SK-N-SH treated with all-trans-retinoic acid at 6 μM for 48 hours (cell line): Measurements from ENCODE around the gene NETO1.

Experiments used
- ARNTL ChIP-seq: fragments of 450-650 bp; formaldehyde crosslinking; IDR thresholded peaks from 2 replicates; pipeline ENCODE4 v1.5.0; 2020; ENCODE audit warnings: low read depth, mild to moderate bottlenecking, moderate library complexity, borderline replicate concordance
- BACH2 ChIP-seq: fragments of 250-450 bp; sonication (Bioruptor Pico); IDR thresholded peaks from 2 replicates; pipeline ENCODE4 v1.9.0; 2021; ENCODE audit warnings: mild to moderate bottlenecking, borderline replicate concordance

DNA sequence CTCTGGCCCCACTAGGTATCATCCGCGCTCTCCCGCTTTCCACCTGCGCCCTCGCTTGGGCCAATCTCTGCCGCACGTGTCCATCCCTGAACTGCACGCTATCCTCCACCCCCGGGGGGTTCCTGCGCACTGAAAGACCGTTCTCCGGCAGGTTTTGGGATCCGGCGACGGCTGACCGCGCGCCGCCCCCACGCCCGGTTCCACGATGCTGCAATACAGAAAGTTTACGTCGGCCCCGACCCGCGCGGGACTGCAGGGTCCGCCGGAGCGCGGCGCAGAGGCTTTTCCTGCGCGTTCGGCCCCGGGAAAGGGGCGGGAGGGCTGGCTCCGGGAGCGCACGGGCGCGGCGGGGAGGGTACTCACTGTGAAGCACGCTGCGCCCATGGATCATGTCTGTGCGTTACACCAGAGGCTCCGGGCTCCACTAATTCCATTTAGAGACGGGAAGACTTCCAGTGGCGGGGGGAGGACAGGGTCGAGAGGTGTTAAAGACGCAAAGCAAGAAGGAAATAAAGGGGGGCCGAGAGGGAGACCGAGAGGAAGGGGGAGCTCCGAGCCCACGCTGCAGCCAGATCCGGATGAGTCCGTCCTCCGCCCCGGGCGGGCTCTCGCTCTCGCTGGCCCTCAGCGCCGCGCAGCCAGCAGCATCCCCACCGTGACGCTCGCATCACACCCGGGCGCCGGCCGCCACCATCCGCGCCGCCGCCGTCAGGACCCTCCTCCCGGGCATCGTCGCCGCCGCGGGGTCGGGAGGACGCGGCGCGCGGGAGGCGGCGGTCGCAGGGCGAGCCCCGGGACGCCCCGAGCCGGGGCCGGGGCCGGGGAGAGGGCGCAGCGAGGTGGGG is 664 bp downstream of the NETO1 start:
- TF ChIP-seq ARNTL, result no peak
- no peak for TF ChIP-seq BACH2 (CRISPR knock-in tag)
